ENCODE measurements around the gene LRRC4C.

Gene LRRC4C

GRCh38 chr11:41050791-41051190 lies 408.7 kb downstream of the LRRC4C start:
- Histone ChIP-seq H3K4me3 (ENCODE audit: low read depth, low read length, poor library complexity, severe bottlenecking) (no peak overlapping the region), H3K27me3 (ENCODE audit: insufficient read depth, low read length) (no peaks in the 10 kb centered on the region), H3F3A (ENCODE audit: insufficient read depth, low read length) (no peaks in the 10 kb centered on the region), H2AFZ (ENCODE audit: low read length) (no peak overlapping the region), H3K36me3 (ENCODE audit: insufficient read depth, low read length) (no peaks in the 10 kb centered on the region), H3K9ac (ENCODE audit: low read length) (no peak overlapping the region), H3K9me2 (ENCODE audit: low read depth, low read length) (no peaks in the 10 kb centered on the region), H3K9me3 (ENCODE audit: low read length) (no peaks in the 10 kb centered on the region), H4K20me1 (ENCODE audit: insufficient read depth, low read length) (no peaks in the 10 kb centered on the region), H3K4me1 (ENCODE audit: insufficient read depth, low read length, severe bottlenecking) (no peaks in the 10 kb centered on the region), H3K27ac (ENCODE audit: low read depth, low read length, poor library complexity, severe bottlenecking) (no peak overlapping the region), H3K79me2 (ENCODE audit: insufficient read depth, low read length) (no peaks in the 10 kb centered on the region), H3K4me2 (ENCODE audit: low read length) (no peak overlapping the region)
- no peak for TF ChIP-seq EZH2 (IDR thresholded peaks at IDR 0.05; ENCODE audit: borderline replicate concordance, low read length)
- TF ChIP-seq, protein P1, sequence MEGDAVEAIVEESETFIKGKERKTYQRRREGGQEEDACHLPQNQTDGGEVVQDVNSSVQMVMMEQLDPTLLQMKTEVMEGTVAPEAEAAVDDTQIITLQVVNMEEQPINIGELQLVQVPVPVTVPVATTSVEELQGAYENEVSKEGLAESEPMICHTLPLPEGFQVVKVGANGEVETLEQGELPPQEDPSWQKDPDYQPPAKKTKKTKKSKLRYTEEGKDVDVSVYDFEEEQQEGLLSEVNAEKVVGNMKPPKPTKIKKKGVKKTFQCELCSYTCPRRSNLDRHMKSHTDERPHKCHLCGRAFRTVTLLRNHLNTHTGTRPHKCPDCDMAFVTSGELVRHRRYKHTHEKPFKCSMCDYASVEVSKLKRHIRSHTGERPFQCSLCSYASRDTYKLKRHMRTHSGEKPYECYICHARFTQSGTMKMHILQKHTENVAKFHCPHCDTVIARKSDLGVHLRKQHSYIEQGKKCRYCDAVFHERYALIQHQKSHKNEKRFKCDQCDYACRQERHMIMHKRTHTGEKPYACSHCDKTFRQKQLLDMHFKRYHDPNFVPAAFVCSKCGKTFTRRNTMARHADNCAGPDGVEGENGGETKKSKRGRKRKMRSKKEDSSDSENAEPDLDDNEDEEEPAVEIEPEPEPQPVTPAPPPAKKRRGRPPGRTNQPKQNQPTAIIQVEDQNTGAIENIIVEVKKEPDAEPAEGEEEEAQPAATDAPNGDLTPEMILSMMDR (IDR thresholded peaks at IDR 0.05; ENCODE audit: low read length) = no peak

GRCh38 chr11:41047229-41047628 lies 412.2 kb downstream of the LRRC4C start:
- H2AFZ ChIP-seq (ENCODE audit: low read length) = no peak overlapping the region
- H3K4me1 ChIP-seq (ENCODE audit: insufficient read depth, low read length, severe bottlenecking) = no peaks in the 10 kb centered on the region
- no peaks in the 10 kb centered on the region for H3F3A ChIP-seq (ENCODE audit: insufficient read depth, low read length)
- no peak overlapping the region for H3K4me3 ChIP-seq (ENCODE audit: low read depth, low read length, poor library complexity, severe bottlenecking)
- TF ChIP-seq, protein P1 (IDR thresholded peaks at IDR 0.05; ENCODE audit: low read length) = no peak
- TF ChIP-seq EZH2 (IDR thresholded peaks at IDR 0.05; ENCODE audit: borderline replicate concordance, low read length) = no peak
- no peaks in the 10 kb centered on the region for H3K9me2 ChIP-seq (ENCODE audit: low read depth, low read length)
- H3K9me3 ChIP-seq (ENCODE audit: low read length) = no peaks in the 10 kb centered on the region
- H4K20me1 ChIP-seq (ENCODE audit: insufficient read depth, low read length) = no peaks in the 10 kb centered on the region
- H3K27me3 ChIP-seq (ENCODE audit: insufficient read depth, low read length) = no peaks in the 10 kb centered on the region
- H3K36me3 ChIP-seq (ENCODE audit: insufficient read depth, low read length) = no peaks in the 10 kb centered on the region
- H3K27ac ChIP-seq (ENCODE audit: low read depth, low read length, poor library complexity, severe bottlenecking) = no peak overlapping the region
- H3K79me2 ChIP-seq (ENCODE audit: insufficient read depth, low read length) = no peaks in the 10 kb centered on the region
- no peak overlapping the region for H3K9ac ChIP-seq (ENCODE audit: low read length)
- H3K4me2 ChIP-seq (ENCODE audit: low read length) = no peak overlapping the region

DNA sequence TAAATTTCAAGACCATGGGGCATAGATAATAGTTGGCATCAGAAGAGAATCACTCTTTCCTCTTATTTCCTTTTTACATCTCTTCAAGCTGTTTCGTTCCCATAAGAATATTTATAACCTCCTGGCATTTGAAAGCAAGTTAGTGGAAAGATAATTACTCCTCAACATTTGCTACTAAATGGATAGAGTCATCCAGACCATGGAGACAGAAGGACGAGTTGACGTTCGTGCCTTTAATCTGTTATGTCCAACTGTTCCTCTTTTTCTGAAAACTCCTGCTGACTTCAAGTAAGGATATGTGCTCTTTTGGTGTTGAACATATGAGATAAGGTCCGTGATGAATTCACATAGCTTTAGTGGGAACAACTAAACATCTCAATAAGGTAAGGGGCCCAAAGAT lies 414.2 kb downstream of the LRRC4C start:
- H3K27me3 ChIP-seq (ENCODE audit: insufficient read depth, low read length) = no peaks in the 10 kb centered on the region
- no peak overlapping the region for H3K4me2 ChIP-seq (ENCODE audit: low read length)
- no peak overlapping the region for H3K27ac ChIP-seq (ENCODE audit: low read depth, low read length, poor library complexity, severe bottlenecking)

More for the DNA sequence above, 414.2 kb downstream of the LRRC4C start:
- no peaks in the 10 kb centered on the region for H3K4me1 ChIP-seq (ENCODE audit: insufficient read depth, low read length, severe bottlenecking)
- H2AFZ ChIP-seq (ENCODE audit: low read length) = no peak overlapping the region
- TF ChIP-seq EZH2 (IDR thresholded peaks at IDR 0.05; ENCODE audit: borderline replicate concordance, low read length) = no peak
- TF ChIP-seq, protein P1 (IDR thresholded peaks at IDR 0.05; ENCODE audit: low read length) = no peak
- no peaks in the 10 kb centered on the region for H3F3A ChIP-seq (ENCODE audit: insufficient read depth, low read length)
- H3K9me2 ChIP-seq (ENCODE audit: low read depth, low read length) = no peaks in the 10 kb centered on the region
- no peaks in the 10 kb centered on the region for H3K36me3 ChIP-seq (ENCODE audit: insufficient read depth, low read length)
- no peak overlapping the region for H3K4me3 ChIP-seq (ENCODE audit: low read depth, low read length, poor library complexity, severe bottlenecking)
- no peaks in the 10 kb centered on the region for H3K9me3 ChIP-seq (ENCODE audit: low read length)
- H3K79me2 ChIP-seq (ENCODE audit: insufficient read depth, low read length) = no peaks in the 10 kb centered on the region
- H4K20me1 ChIP-seq (ENCODE audit: insufficient read depth, low read length) = no peaks in the 10 kb centered on the region
- H3K9ac ChIP-seq (ENCODE audit: low read length) = no peak overlapping the region

Data from OCI-LY1 (cell line).